ENCODE measurements around the gene TCEANC2. TPM values are rescaled to one million over a fixed set of nuclear protein-coding genes. Genes with fewer than 3 reads are reported as not detected.

Gene TCEANC2
- polyA plus RNA-seq, 1 of the 3 experiments (the other 2 are of a cell fraction) = 4.7 TPM

DNA sequence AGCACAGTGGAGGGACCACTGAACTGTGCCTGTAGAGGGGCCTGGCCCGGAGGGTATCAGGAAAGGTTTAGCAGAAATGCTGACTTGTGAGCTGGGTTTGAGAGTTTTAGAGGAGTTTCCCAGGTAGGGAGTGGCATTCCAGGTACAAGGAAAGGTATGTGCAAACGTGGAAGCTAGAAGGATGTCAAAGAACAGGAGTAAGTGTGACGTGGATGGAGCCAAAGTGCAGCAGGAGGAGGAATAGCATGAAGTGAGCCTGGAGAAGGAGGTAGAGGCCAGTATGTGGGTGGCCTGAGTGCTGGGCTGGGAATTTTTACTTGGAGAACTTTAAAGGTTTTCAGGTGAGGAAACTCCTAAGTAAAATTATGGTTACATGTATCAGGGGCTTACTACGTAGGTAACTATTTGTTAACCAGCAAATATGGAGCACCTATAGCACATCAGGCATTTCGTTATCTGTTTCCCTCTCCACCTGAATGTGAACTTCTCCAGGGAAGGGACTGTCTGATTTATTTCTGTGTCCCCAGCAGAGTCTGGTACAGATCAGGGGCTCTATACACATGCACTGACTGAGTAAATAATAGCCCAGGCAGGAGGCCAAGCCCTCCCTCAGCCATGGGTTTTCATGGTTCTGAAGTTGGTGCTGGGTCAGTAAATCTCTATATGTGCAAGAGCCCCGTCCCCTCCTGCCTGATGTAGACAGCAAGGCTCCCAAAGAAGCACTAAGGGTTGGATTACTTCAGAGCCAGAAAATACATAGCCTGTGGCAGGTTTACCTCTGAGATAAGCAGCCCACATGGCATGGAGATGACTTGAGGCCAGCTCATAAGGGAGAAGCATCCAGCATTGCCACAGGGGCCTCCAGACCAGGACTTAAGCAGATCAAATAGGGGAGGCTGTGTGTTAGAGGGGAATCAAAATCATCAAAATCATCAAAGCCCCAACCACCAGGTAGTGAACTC is 56.0 kb downstream of the TCEANC2 start:
- WGBS (ENCODE audit: low lambda C conversion rate) = 82% methylated on average over 6 of the region's 6 CpGs
- CTCF ChIA-PET = interaction anchor here (1.4 to 6.3 kb wide), 2 partner anchors 13 to 28 kb away, joined by 3 to 49 read pairs; no protein-coding TSS in a partner anchor
- H4K20me1 ChIP-seq (ENCODE audit: insufficient read depth) = no peaks in the 10 kb centered on the region
- no peaks in the 10 kb centered on the region for H3K9me3 ChIP-seq
- H3K4me2 ChIP-seq = no peak overlapping the region
- H3K9ac ChIP-seq = no peak overlapping the region
- DNase-seq = no peak
- no peak overlapping the region for H3K4me3 ChIP-seq (ENCODE audit: low read depth in 2 of 2, low read length in 1 of 2)
- H3K79me2 ChIP-seq (ENCODE audit: insufficient read depth) = no peaks in the 10 kb centered on the region
- no peaks in the 10 kb centered on the region for H3K27me3 ChIP-seq (ENCODE audit: insufficient read depth)
- no peaks in the 10 kb centered on the region for H3K9me2 ChIP-seq
- peaks cover 0 to 5% of the 10 kb centered on the region in 2 experiments; a peak in 1 of 4 replicates for H3K4me1 ChIP-seq (ENCODE audit: control insufficient read depth in 1 of 2, insufficient read depth in 2 of 2, low read depth in 1 of 2, low read length in 1 of 2)
- no peaks in the 10 kb centered on the region for H3K36me3 ChIP-seq (replicated peaks in 1 of 2; ENCODE audit: control insufficient read depth in 1 of 2, insufficient read depth in 2 of 2, low read length in 1 of 2)
- no peaks in the 10 kb centered on the region for H3F3A ChIP-seq (replicated peaks; ENCODE audit: insufficient read depth)
- TF ChIP-seq FOXJ3 (CRISPR knock-in tag; IDR thresholded peaks at IDR 0.05) (no peak), RAD21 (IDR thresholded peaks at IDR 0.05; ENCODE audit: low read length) (no peak)
- TF ChIP-seq, protein P1, sequence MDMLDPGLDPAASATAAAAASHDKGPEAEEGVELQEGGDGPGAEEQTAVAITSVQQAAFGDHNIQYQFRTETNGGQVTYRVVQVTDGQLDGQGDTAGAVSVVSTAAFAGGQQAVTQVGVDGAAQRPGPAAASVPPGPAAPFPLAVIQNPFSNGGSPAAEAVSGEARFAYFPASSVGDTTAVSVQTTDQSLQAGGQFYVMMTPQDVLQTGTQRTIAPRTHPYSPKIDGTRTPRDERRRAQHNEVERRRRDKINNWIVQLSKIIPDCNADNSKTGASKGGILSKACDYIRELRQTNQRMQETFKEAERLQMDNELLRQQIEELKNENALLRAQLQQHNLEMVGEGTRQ (IDR thresholded peaks at IDR 0.05; ENCODE audit: borderline replicate concordance, low read depth, low read length) = no peak
- H2AFZ ChIP-seq (ENCODE audit: low read depth) = no peak overlapping the region
- POLR2A ChIA-PET = no interaction called here
- no peak overlapping the region for H3K27ac ChIP-seq (ENCODE audit: low read depth in 2 of 2, low read length in 1 of 2)

DNA sequence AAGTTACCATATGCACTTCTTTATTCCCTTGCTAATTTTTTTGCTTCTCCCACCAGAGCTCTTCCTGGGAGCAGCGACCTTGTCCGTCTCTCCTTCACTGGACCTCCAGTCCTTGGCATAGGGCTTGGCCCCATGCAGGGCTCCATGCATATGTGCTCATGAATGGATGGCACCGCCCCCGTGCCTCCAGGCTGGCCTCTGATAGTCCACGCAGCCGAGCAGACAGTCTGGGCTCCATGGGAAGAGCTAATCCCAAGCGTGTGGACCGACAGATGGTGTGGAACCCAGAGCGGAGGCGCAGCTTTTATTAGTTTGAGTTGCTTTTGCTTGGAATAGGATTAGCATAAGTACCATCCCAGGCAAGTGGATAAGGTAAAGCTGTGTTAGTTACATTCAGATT is 57.6 kb downstream of the TCEANC2 start:
- Histone ChIP-seq H3K27ac (ENCODE audit: low read depth in 2 of 2, low read length in 1 of 2) (no peak overlapping the region), H2AFZ (ENCODE audit: low read depth) (no peak overlapping the region), H3K36me3 (replicated peaks in 1 of 2; ENCODE audit: control insufficient read depth in 1 of 2, insufficient read depth in 2 of 2, low read length in 1 of 2) (no peaks in the 10 kb centered on the region), H3K27me3 (ENCODE audit: insufficient read depth) (no peaks in the 10 kb centered on the region), H3K4me1 (ENCODE audit: control insufficient read depth in 1 of 2, insufficient read depth in 2 of 2, low read depth in 1 of 2, low read length in 1 of 2) (peaks cover 0 to 5% of the 10 kb centered on the region in 2 experiments; a peak in 1 of 4 replicates), H3K79me2 (ENCODE audit: insufficient read depth) (no peaks in the 10 kb centered on the region), H3K9me3 (no peaks in the 10 kb centered on the region), H3K9ac (no peak overlapping the region), H3K4me2 (no peak overlapping the region), H3K9me2 (no peaks in the 10 kb centered on the region), H3K4me3 (ENCODE audit: low read depth in 2 of 2, low read length in 1 of 2) (no peak overlapping the region), H4K20me1 (ENCODE audit: insufficient read depth) (no peaks in the 10 kb centered on the region), H3F3A (replicated peaks; ENCODE audit: insufficient read depth) (no peaks in the 10 kb centered on the region)
- WGBS (ENCODE audit: low lambda C conversion rate) = 96% methylated on average over 10 of the region's 10 CpGs
- DNase-seq = no peak
- ChIA-PET POLR2A (no interaction called here), CTCF (interaction anchor here (0.6 to 6.3 kb wide), 6 partner anchors 9 to 675 kb away, joined by 3 to 49 read pairs (median 3); no protein-coding TSS in a partner anchor)
- TF ChIP-seq RAD21 (IDR thresholded peaks at IDR 0.05; ENCODE audit: low read length) (no peak), RXRA (IDR thresholded peaks at IDR 0.05; ENCODE audit: borderline replicate concordance, low read depth) (no peak), SMC3 (IDR thresholded peaks at IDR 0.05; ENCODE audit: low read depth, low read length) (no peak), CHD2 (IDR thresholded peaks at IDR 0.05; ENCODE audit: low read length, partially characterized antibody) (no peak), MEF2A (IDR thresholded peaks at IDR 0.05; ENCODE audit: borderline replicate concordance, low read depth) (no peak), SIN3A (IDR thresholded peaks at IDR 0.05; ENCODE audit: borderline replicate concordance, low read depth, low read length) (no peak), JUND (IDR thresholded peaks at IDR 0.05) (no peak), FOSL2 (IDR thresholded peaks at IDR 0.05; ENCODE audit: borderline replicate concordance, low read depth) (no peak), TEAD4 (IDR thresholded peaks at IDR 0.05; ENCODE audit: borderline replicate concordance, insufficient read depth) (no peak), MXI1 (IDR thresholded peaks at IDR 0.05; ENCODE audit: low read depth, low read length) (no peak), TCF12 (IDR thresholded peaks at IDR 0.05) (no peak)
- TF ChIP-seq, protein P2, sequence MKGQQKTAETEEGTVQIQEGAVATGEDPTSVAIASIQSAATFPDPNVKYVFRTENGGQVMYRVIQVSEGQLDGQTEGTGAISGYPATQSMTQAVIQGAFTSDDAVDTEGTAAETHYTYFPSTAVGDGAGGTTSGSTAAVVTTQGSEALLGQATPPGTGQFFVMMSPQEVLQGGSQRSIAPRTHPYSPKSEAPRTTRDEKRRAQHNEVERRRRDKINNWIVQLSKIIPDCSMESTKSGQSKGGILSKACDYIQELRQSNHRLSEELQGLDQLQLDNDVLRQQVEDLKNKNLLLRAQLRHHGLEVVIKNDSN (IDR thresholded peaks at IDR 0.05; ENCODE audit: borderline replicate concordance, low read depth) = no peak
- TF ChIP-seq, protein P3, sequence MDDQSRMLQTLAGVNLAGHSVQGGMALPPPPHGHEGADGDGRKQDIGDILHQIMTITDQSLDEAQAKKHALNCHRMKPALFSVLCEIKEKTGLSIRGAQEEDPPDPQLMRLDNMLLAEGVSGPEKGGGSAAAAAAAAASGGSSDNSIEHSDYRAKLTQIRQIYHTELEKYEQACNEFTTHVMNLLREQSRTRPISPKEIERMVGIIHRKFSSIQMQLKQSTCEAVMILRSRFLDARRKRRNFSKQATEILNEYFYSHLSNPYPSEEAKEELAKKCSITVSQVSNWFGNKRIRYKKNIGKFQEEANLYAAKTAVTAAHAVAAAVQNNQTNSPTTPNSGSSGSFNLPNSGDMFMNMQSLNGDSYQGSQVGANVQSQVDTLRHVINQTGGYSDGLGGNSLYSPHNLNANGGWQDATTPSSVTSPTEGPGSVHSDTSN (IDR thresholded peaks at IDR 0.05) = no peak

Data from SK-N-SH (cell line).